ENCODE measurements around the gene SLC52A1.

GRCh38 chr17:5047446-5047845 lies 12.2 kb upstream of the SLC52A1 start:
- TF ChIP-seq CTCF (IDR thresholded peaks at IDR 0.05), result no peak
- no peak for TF ChIP-seq POLR2A (IDR thresholded peaks at IDR 0.05)
